Endodermal cell (in vitro differentiated cells): ENCODE data around the gene GPR62. TPM values are rescaled to one million over a fixed set of nuclear protein-coding genes. Genes with fewer than 3 reads are reported as not detected.

ENCODE experiments used
- DNase-seq: peaks from one replicate; pipeline ENCODE4 v3.0.0-alpha.2; 2017
- H3K27ac ChIP-seq: 2 replicates; pipeline ENCODE4 v1.5.1; 2013; ENCODE audit warnings: mild to moderate bottlenecking, low read depth, low read length, moderate library complexity
- H3K27me3 ChIP-seq: 2 replicates; pipeline ENCODE4 v1.6.1; 2013; ENCODE audit warnings: mild to moderate bottlenecking, low read length, moderate library complexity; ENCODE audit not compliant: insufficient read depth, control insufficient read depth, poor library complexity, severe bottlenecking
- H3K36me3 ChIP-seq: 2 replicates; pipeline ENCODE4 v1.7.0; 2013; ENCODE audit warnings: mild to moderate bottlenecking, low read length, moderate library complexity; ENCODE audit not compliant: control insufficient read depth, insufficient read depth
- H3K4me1 ChIP-seq: one replicate; pipeline ENCODE4 v1.7.0; 2013; ENCODE audit warnings: low read length; ENCODE audit not compliant: control insufficient read depth, insufficient read depth
- H3K4me3 ChIP-seq: 2 replicates; pipeline ENCODE4 v1.5.1; 2013; ENCODE audit warnings: mild to moderate bottlenecking, low read length, moderate library complexity
- H3K9ac ChIP-seq: 2 replicates; pipeline ENCODE4 v1.6.1; 2013; ENCODE audit warnings: mild to moderate bottlenecking, low read length, moderate library complexity; ENCODE audit not compliant: poor library complexity, severe bottlenecking; ENCODE audit errors: extremely low read depth
- H3K9me3 ChIP-seq: 2 replicates; pipeline ENCODE4 v1.6.1; 2013; ENCODE audit warnings: mild to moderate bottlenecking, low read length, moderate library complexity; ENCODE audit not compliant: control insufficient read depth
- H3K27ac Mint-ChIP-seq: 2 replicates; pipeline ENCODE4 v1.8.0; 2020; ENCODE audit warnings: mixed read lengths
- H3K27me3 Mint-ChIP-seq: 2 replicates; pipeline ENCODE4 v1.8.0; 2021; ENCODE audit warnings: mild to moderate bottlenecking, mixed read lengths; ENCODE audit not compliant: insufficient read depth
- H3K36me3 Mint-ChIP-seq: 2 replicates; pipeline ENCODE4 v1.8.0; 2020; ENCODE audit warnings: low read depth, mixed read lengths
- H3K4me1 Mint-ChIP-seq: 2 replicates; pipeline ENCODE4 v1.8.0; 2020; ENCODE audit warnings: mixed read lengths
- H3K4me3 Mint-ChIP-seq: 2 replicates; pipeline ENCODE4 v1.8.0; 2020; ENCODE audit warnings: mild to moderate bottlenecking, moderate library complexity, mixed read lengths
- H3K9me3 Mint-ChIP-seq: 2 replicates; pipeline ENCODE4 v1.8.0; 2020; ENCODE audit warnings: mild to moderate bottlenecking, mixed read lengths
- CTCF ChIP-seq: fragments of 200-600 bp; sonication (generic); conservative IDR thresholded peaks from 2 replicates; pipeline ENCODE4 v1.5.0; 2021; ENCODE audit warnings: antibody characterized with exemption, mild to moderate bottlenecking
- WGBS, 2 experiments: methylation state at CpG; one replicate each; pipeline versions ENCODE4 v1.1.5 to v1.1.7; 2013; ENCODE audit warnings: missing lambda C conversion rate in 2 of 2, mixed read lengths in 1 of 2; ENCODE audit not compliant: insufficient coverage in 1 of 2, insufficient read length in 1 of 2; 5-methylcytosine and 5-hydroxymethylcytosine counted together
- total RNA-seq, 2 donors: library from RNA; stranded (reverse); fragmentation: NEBNext Ultra II Directional in 1 of 2; extraction: Animal tissue kit (Norgen Biotek cat#: 25700) in 1 of 2; gene quantifications; 2 replicates in 1 of 2; 3 replicates in 1 of 2; pipeline ENCODE4 v1.2.1, GENCODE V29; 2021

The GPR62 gene
- total RNA-seq, 2 donors from 2014 or later = 0.40 to 0.44 TPM

- TF ChIP-seq CTCF = no peak
- Mint-ChIP-seq H3K36me3 (peaks cover 16% of the 10 kb centered on the region), H3K4me3 (no peak overlapping the region), H3K4me1 (peaks cover 26% of the 10 kb centered on the region), H3K27me3 (peaks cover 12% of the 10 kb centered on the region), H3K9me3 (no peaks in the 10 kb centered on the region), H3K27ac (no peak overlapping the region)
- Histone ChIP-seq H3K27me3 (peaks cover 7% of the 10 kb centered on the region), H3K9me3 (no peaks in the 10 kb centered on the region), H3K36me3 (peaks cover 11% of the 10 kb centered on the region), H3K4me3 (no peak overlapping the region), H3K4me1 (peaks cover 6% of the 10 kb centered on the region), H3K27ac (no peak overlapping the region), H3K9ac (no peak overlapping the region)
- WGBS, 2 experiments = 93 to 97% methylated on average over 10 to 21 of the region's 21 CpGs
- no peak for DNase-seq
These were observed 11.5 kb upstream of the GPR62 start for GRCh38 chr3:51943451-51944391.

- no peak for DNase-seq
- Histone ChIP-seq H3K27ac (no peak overlapping the region), H3K4me1 (peaks cover 6% of the 10 kb centered on the region), H3K36me3 (peaks cover 2% of the 10 kb centered on the region), H3K4me3 (no peak overlapping the region), H3K9ac (no peak overlapping the region), H3K27me3 (peaks cover 14% of the 10 kb centered on the region), H3K9me3 (no peaks in the 10 kb centered on the region)
- peaks cover 15% of the 10 kb centered on the region for H3K27me3 Mint-ChIP-seq
- H3K4me1 Mint-ChIP-seq = peaks cover 19% of the 10 kb centered on the region
- peaks cover 9% of the 10 kb centered on the region for H3K36me3 Mint-ChIP-seq
- no peaks in the 10 kb centered on the region for H3K9me3 Mint-ChIP-seq
- no peak overlapping the region for H3K27ac Mint-ChIP-seq
- H3K4me3 Mint-ChIP-seq = no peak overlapping the region
- WGBS, 2 experiments = 93% methylated on average over 7 to 11 of the region's 11 CpGs
- TF ChIP-seq CTCF = no peak
These were observed 10.6 kb upstream of the GPR62 start for GRCh38 chr3:51944451-51945021.

- no peak overlapping the region for H3K4me3 ChIP-seq
- no peak for TF ChIP-seq CTCF
- no peak overlapping the region for H3K27ac ChIP-seq
- Mint-ChIP-seq H3K4me3 (no peak overlapping the region), H3K4me1 (peaks cover 15% of the 10 kb centered on the region), H3K27me3 (peaks cover 22% of the 10 kb centered on the region), H3K9me3 (no peaks in the 10 kb centered on the region), H3K27ac (no peak overlapping the region), H3K36me3 (peaks cover 6% of the 10 kb centered on the region)
- H3K4me1 ChIP-seq = peaks cover 6% of the 10 kb centered on the region
- WGBS, 2 experiments = 91% methylated on average over 12 to 18 of the region's 18 CpGs
- H3K9me3 ChIP-seq = no peaks in the 10 kb centered on the region
- no peaks in the 10 kb centered on the region for H3K36me3 ChIP-seq
- DNase-seq = no peak
- peaks cover 14% of the 10 kb centered on the region for H3K27me3 ChIP-seq
- no peak overlapping the region for H3K9ac ChIP-seq
These were observed 9.9 kb upstream of the GPR62 start for GRCh38 chr3:51945031-51945840.
